PC-9 (cell line): ENCODE data around the gene TUG1. TPM values are rescaled to one million over a fixed set of nuclear protein-coding genes. Genes with fewer than 3 reads are reported as not detected.

Experiments used
- BruUV-seq: library from RNA; stranded (reverse); fragments of 400-500 nt; replicated peaks from 2 replicates; lab custom pipeline; 2021; lab: Mats Ljungman, UMichigan
- CTCF ChIA-PET: fragments of 300-600 bp; sonication (Branson Sonifier 250); formaldehyde crosslinking; loops from one replicate; lab custom pipeline; 2022; ENCODE audit warnings: antibody characterized with exemption; lab: Charles Lee
- POLR2A ChIA-PET: fragments of 300-600 bp; sonication (Branson Sonifier 250); formaldehyde crosslinking; loops from one replicate; lab custom pipeline; 2022; ENCODE audit warnings: antibody characterized with exemption; ENCODE audit not compliant: unreplicated experiment; lab: Charles Lee
- DNase-seq, 2 experiments: peaks; one replicate each; pipeline versions ENCODE4 v3.0.0 to v3.0.0-alpha.2; 2015 to 2022; ENCODE audit warnings: mixed read lengths in 1 of 2
- H2AFZ ChIP-seq: fragments of 200-600 bp; sonication (generic); 2 replicates; pipeline ENCODE4 v1.8.1; 2017; ENCODE audit warnings: antibody characterized with exemption
- H3F3A ChIP-seq: fragments of 200-600 bp; sonication (generic); 2 replicates; pipeline ENCODE4 v1.8.1; 2017; ENCODE audit warnings: antibody characterized with exemption, mild to moderate bottlenecking, low read depth; ENCODE audit not compliant: insufficient read depth
- H3K27ac ChIP-seq: fragments of 200-600 bp; sonication (generic); 2 replicates; pipeline ENCODE4 v1.6.1; 2016; ENCODE audit warnings: mixed run types
- H3K27me3 ChIP-seq: fragments of 200-600 bp; sonication (generic); 2 replicates; pipeline ENCODE4 v1.6.1; 2016; ENCODE audit warnings: low read depth, mixed run types; ENCODE audit not compliant: insufficient read depth
- H3K36me3 ChIP-seq: fragments of 200-600 bp; sonication (generic); 2 replicates; pipeline ENCODE4 v1.6.1; 2016; ENCODE audit warnings: low read depth, mixed run types
- H3K4me1 ChIP-seq: fragments of 200-600 bp; sonication (generic); replicated peaks from 2 replicates; pipeline ENCODE4 v1.6.1; 2016; ENCODE audit warnings: mixed run types; ENCODE audit not compliant: insufficient read depth
- H3K4me2 ChIP-seq: fragments of 200-600 bp; sonication (generic); 2 replicates; pipeline ENCODE4 v1.6.1; 2017; ENCODE audit warnings: mixed run types
- H3K4me3 ChIP-seq: fragments of 200-600 bp; sonication (generic); 2 replicates; pipeline ENCODE4 v1.6.1; 2016; ENCODE audit warnings: mixed run types
- H3K79me2 ChIP-seq: fragments of 200-600 bp; sonication (generic); 2 replicates; pipeline ENCODE4 v1.6.1; 2017; ENCODE audit warnings: low read depth, mixed run types
- H3K9me2 ChIP-seq: fragments of 200-600 bp; sonication (generic); 2 replicates; pipeline ENCODE4 v1.8.1; 2017; ENCODE audit warnings: mild to moderate bottlenecking; ENCODE audit not compliant: insufficient read depth
- H3K9me3 ChIP-seq: fragments of 200-600 bp; sonication (generic); 2 replicates; pipeline ENCODE4 v1.8.1; 2016; ENCODE audit warnings: low read depth; ENCODE audit not compliant: insufficient read depth
- H4K20me1 ChIP-seq: fragments of 200-600 bp; sonication (generic); 2 replicates; pipeline ENCODE4 v1.8.1; 2017; ENCODE audit not compliant: insufficient read depth
- CTCF ChIP-seq: fragments of 200-600 bp; sonication (generic); conservative IDR thresholded peaks from 2 replicates; pipeline ENCODE4 v1.6.1; 2017; ENCODE audit warnings: mixed run types, antibody characterized with exemption, mild to moderate bottlenecking, moderate library complexity
- EZH2 ChIP-seq: fragments of 200-600 bp; sonication (generic); IDR thresholded peaks from 2 replicates; pipeline ENCODE4 v1.8.0; 2017; ENCODE audit warnings: antibody characterized with exemption, low read depth
- intact Hi-C: fragments of 100-400 bp; cut with micrococcal nuclease; formaldehyde crosslinking; loops from one replicate; pipeline ENCODE4 v1.10.0; 2022; ENCODE audit not compliant: unreplicated experiment
- total RNA-seq: library from RNA; stranded (reverse); gene quantifications from 2 replicates; pipeline ENCODE4 v1.2.3, GENCODE V29; 2021

The TUG1 gene
- total RNA-seq, 1 experiment from 2014 or later = 105 TPM

- TF ChIP-seq EZH2 (no peak), CTCF (no peak)
- no peak overlapping the region for H3K27ac ChIP-seq
- no peaks in the 10 kb centered on the region for H3K27me3 ChIP-seq
- no peak overlapping the region for H3K4me2 ChIP-seq
- intact Hi-C loops = loop anchor here (10.0 kb wide), 1 partner anchor 291 kb away; the partner anchor contains the start of gene SLC35E4
- H3K36me3 ChIP-seq = peaks cover 6% of the 10 kb centered on the region
- H3K9me2 ChIP-seq = no peaks in the 10 kb centered on the region
- no peaks in the 10 kb centered on the region for H3K79me2 ChIP-seq
- no TSS peak for BruUV-seq
- peaks cover 7% of the 10 kb centered on the region; the same call in 1 of the 2 replicates for H4K20me1 ChIP-seq
- no peak overlapping the region for H3K4me3 ChIP-seq
- peaks cover 11% of the 10 kb centered on the region for H3F3A ChIP-seq
- no peaks in the 10 kb centered on the region for H3K9me3 ChIP-seq
- no peak for DNase-seq
- ChIA-PET CTCF (no interaction called here), POLR2A (interaction anchor here (0.6 kb wide), 1 partner anchor 135 kb away, joined by 5 read pairs; no protein-coding TSS in a partner anchor)
- no peak overlapping the region for H2AFZ ChIP-seq
- H3K4me1 ChIP-seq = no peaks in the 10 kb centered on the region
Observed at GRCh38 chr22:30925667-30926066, 43.4 kb upstream of the TUG1 start.

- BruUV-seq = no TSS peak
- no peaks in the 10 kb centered on the region for H3K9me2 ChIP-seq
- intact Hi-C loops = loop anchor here (10.0 kb wide), 1 partner anchor 292 kb away; the partner anchor contains the start of gene SLC35E4
- H3K27me3 ChIP-seq = no peaks in the 10 kb centered on the region
- H3K27ac ChIP-seq = no peak overlapping the region
- no peak for DNase-seq
- no peaks in the 10 kb centered on the region for H3K4me1 ChIP-seq
- H4K20me1 ChIP-seq = peaks cover 7% of the 10 kb centered on the region; the same call in 1 of the 2 replicates
- H3F3A ChIP-seq = 0 out of 2 replicates have a peak, but pooled peaks cover 3% of the 10 kb centered on the region
- peaks cover 6% of the 10 kb centered on the region for H3K36me3 ChIP-seq
- CTCF ChIA-PET = interaction anchor here (1.1 kb wide), 1 partner anchor 163 kb away, joined by 3 read pairs; no protein-coding TSS in a partner anchor
- H3K4me3 ChIP-seq = no peak overlapping the region
- H3K9me3 ChIP-seq = no peaks in the 10 kb centered on the region
- POLR2A ChIA-PET = interaction anchor here (0.6 kb wide), 1 partner anchor 135 kb away, joined by 15 read pairs; no protein-coding TSS in a partner anchor
- H2AFZ ChIP-seq = no peak overlapping the region
- no peak for TF ChIP-seq CTCF
- TF ChIP-seq EZH2 = no peak
- no peak overlapping the region for H3K4me2 ChIP-seq
- no peaks in the 10 kb centered on the region for H3K79me2 ChIP-seq
Observed at GRCh38 chr22:30926706-30927105, 42.4 kb upstream of the TUG1 start.

- Histone ChIP-seq H4K20me1 (peaks cover 7% of the 10 kb centered on the region; the same call in 1 of the 2 replicates), H3K9me3 (no peaks in the 10 kb centered on the region), H3K9me2 (no peaks in the 10 kb centered on the region), H3K79me2 (no peaks in the 10 kb centered on the region), H3K27me3 (no peaks in the 10 kb centered on the region), H3K4me1 (no peaks in the 10 kb centered on the region), H3K36me3 (peaks cover 10% of the 10 kb centered on the region), H2AFZ (no peak overlapping the region), H3K27ac (no peak overlapping the region), H3F3A (0 out of 2 replicates have a peak, but pooled peaks cover 3% of the 10 kb centered on the region), H3K4me2 (no peak overlapping the region), H3K4me3 (no peak overlapping the region)
- intact Hi-C loops = loop anchor here (10.0 kb wide), 1 partner anchor 293 kb away; the partner anchor contains the start of gene SLC35E4
- BruUV-seq = no TSS peak
- ChIA-PET POLR2A (no interaction called here), CTCF (no interaction called here)
- DNase-seq = no peak
- TF ChIP-seq EZH2 (no peak), CTCF (no peak)
Observed at GRCh38 chr22:30927806-30928205, 41.3 kb upstream of the TUG1 start.
